BLaER1 treated with 17β-estradiol and CSF1 and Interleukin-3, amounts not matched to agents 10 nM and 100 nM (cell line): ENCODE measurements around the gene SEC14L6.

ENCODE experiments used
- H3K27ac ChIP-seq, 11 experiments: shearing (Covaris generic); formaldehyde crosslinking; 2 replicates each; pipeline ENCODE4 v1.8.1; 2022
- H3K27me3 ChIP-seq, 11 experiments: shearing (Covaris generic); formaldehyde crosslinking; 2 replicates each; pipeline ENCODE4 v1.8.1; 2022
- H3K36me3 ChIP-seq, 11 experiments: shearing (Covaris generic); formaldehyde crosslinking; 2 replicates each; pipeline ENCODE4 v1.8.1; 2022
- H3K4me1 ChIP-seq, 10 experiments: shearing (Covaris generic); formaldehyde crosslinking; 2 replicates each; pipeline ENCODE4 v1.8.1; 2022
- H3K4me2 ChIP-seq, 11 experiments: shearing (Covaris generic); formaldehyde crosslinking; 2 replicates each; pipeline ENCODE4 v1.8.1; 2022
- H3K4me3 ChIP-seq, 10 experiments: shearing (Covaris generic); formaldehyde crosslinking; 2 replicates each; pipeline ENCODE4 v1.8.1; 2022
- H3K9ac ChIP-seq, 11 experiments: shearing (Covaris generic); formaldehyde crosslinking; 2 replicates each; pipeline ENCODE4 v1.8.1; 2022
- H3K9me3 ChIP-seq, 11 experiments: shearing (Covaris generic); formaldehyde crosslinking; replicated peaks in 1 of 11; 2 replicates each; pipeline ENCODE4 v1.8.1; 2022
- H4K20me1 ChIP-seq, 11 experiments: shearing (Covaris generic); formaldehyde crosslinking; 2 replicates each; pipeline ENCODE4 v1.8.1; 2022
- Cebpa-rat ChIP-seq, 11 experiments: shearing (Covaris generic); IDR thresholded peaks; 2 replicates each; pipeline ENCODE4 v1.8.1; 2022

The SEC14L6 gene

DNA sequence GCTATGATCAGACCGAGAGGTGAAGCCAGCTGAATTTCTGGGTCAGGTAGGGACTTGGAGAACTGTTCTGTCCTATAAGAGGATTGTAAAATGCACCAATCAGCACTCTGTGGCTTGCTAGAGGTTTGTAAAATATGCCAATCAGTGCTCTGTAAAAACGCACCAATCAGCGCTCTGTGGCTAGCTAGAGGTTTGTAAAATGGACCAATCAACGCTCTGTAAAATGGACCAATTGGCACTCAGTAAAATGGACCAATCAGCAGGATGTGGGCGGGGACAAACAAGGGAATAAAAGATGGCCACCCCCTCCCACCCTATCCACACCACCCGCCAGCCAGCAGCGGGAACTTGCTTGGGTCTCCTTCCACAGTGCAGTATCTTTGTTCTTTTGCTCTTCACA, 34.6 kb downstream of the SEC14L6 start:
- H3K9me3 ChIP-seq: peaks cover 9 to 19% (median 14%) of the 10 kb centered on the region in 11 experiments; a peak in 19 of 22 replicates
- H3K36me3 ChIP-seq: no peaks in the 10 kb centered on the region
- H3K4me3 ChIP-seq: no peak overlapping the region
- H4K20me1 ChIP-seq: no peaks in the 10 kb centered on the region
- no peak overlapping the region for H3K27ac ChIP-seq
- H3K4me2 ChIP-seq: no peak overlapping the region
- H3K27me3 ChIP-seq: no peaks in the 10 kb centered on the region
- H3K4me1 ChIP-seq: peaks cover 0 to 11% (median 6%) of the 10 kb centered on the region in 10 experiments; a peak in 8 of 20 replicates
- TF ChIP-seq Cebpa-rat (IDR thresholded peaks at IDR 0.05): no peak
- H3K9ac ChIP-seq: no peak overlapping the region

DNA sequence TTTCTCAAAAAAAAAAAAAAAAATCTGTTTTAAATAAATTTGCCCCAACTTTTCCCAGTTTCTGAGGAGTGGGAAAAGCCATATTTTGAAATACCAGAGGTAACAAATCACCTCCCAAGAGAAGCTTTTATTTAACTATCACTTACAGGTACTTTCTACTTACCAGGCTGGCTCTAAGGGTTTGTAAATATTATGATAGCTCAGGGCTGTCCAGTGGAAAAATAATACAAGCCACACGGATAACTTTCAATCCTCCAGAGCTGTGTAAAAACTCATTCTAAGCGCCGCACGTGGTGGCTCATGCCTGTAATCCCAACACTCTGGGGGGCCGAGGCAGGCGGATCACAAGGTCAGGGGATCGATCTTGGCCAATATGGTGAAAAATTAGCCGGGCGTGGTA, 35.4 kb downstream of the SEC14L6 start:
- Histone ChIP-seq H3K9me3 (peaks cover 9 to 19% (median 14%) of the 10 kb centered on the region in 11 experiments; a peak in 19 of 22 replicates), H3K36me3 (no peaks in the 10 kb centered on the region), H3K4me2 (no peak overlapping the region), H4K20me1 (no peaks in the 10 kb centered on the region), H3K27me3 (no peaks in the 10 kb centered on the region), H3K4me3 (no peak overlapping the region), H3K27ac (no peak overlapping the region), H3K9ac (no peak overlapping the region), H3K4me1 (peaks cover 0 to 11% (median 6%) of the 10 kb centered on the region in 10 experiments; a peak in 8 of 20 replicates)
- no peak for TF ChIP-seq Cebpa-rat (IDR thresholded peaks at IDR 0.05)

DNA sequence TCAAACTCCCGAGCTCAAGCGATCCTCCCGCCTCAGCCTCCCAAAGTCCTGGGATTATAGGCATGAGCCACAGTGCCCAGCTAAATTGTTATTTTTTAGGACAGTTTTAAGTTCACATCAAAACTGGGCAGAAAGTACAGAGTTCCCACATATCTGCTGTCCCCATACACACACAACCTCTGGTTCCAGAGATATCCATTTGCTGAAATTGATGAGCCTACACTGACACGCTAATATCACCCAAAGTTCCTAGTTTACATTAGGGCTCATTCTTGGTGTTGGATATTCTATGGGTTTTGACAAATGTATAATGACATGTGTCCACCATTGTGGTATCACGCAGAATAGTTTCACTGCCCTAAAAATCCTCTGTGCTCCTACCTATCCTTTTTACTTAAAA, 38.3 kb downstream of the SEC14L6 start:
- peaks cover 0 to 5% (median 0%) of the 10 kb centered on the region in 11 experiments; a peak in 1 of 22 replicates for H3K27me3 ChIP-seq

DNA sequence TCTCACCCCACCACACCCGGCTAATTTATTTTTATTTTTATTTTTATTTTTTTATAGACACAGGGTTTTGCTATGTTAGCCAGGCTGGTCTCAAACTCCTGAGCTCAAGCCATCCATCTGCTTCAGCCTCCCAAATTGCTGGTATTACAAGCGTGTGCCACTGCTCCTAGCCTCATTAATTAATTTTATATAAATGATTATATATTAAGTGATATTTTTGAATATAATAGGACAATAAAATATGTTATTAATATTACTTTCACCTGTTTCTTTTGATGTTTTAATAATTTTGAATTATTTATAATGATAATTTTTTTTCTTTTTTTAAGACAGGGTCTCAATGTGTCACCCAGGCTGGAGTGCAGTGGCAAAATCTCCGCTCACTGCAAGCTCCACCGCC, 38.9 kb downstream of the SEC14L6 start:
- no peak overlapping the region for H3K9ac ChIP-seq
- H4K20me1 ChIP-seq: no peaks in the 10 kb centered on the region
- no peak overlapping the region for H3K4me2 ChIP-seq
- peaks cover 0 to 5% (median 0%) of the 10 kb centered on the region in 11 experiments; a peak in 1 of 22 replicates for H3K27me3 ChIP-seq
- TF ChIP-seq Cebpa-rat (IDR thresholded peaks at IDR 0.05): no peak
- H3K4me1 ChIP-seq: no peaks in the 10 kb centered on the region
- peaks cover 9 to 14% (median 14%) of the 10 kb centered on the region in 11 experiments; a peak in 19 of 22 replicates for H3K9me3 ChIP-seq
- H3K36me3 ChIP-seq: no peaks in the 10 kb centered on the region
- no peak overlapping the region for H3K4me3 ChIP-seq
- no peak overlapping the region for H3K27ac ChIP-seq

More for the DNA sequence above, 38.3 kb downstream of the SEC14L6 start:
- Histone ChIP-seq H3K9me3 (peaks cover 9 to 14% (median 14%) of the 10 kb centered on the region in 11 experiments; a peak in 19 of 22 replicates), H3K9ac (no peak overlapping the region), H3K27ac (no peak overlapping the region), H3K4me3 (no peak overlapping the region), H3K4me2 (no peak overlapping the region), H4K20me1 (no peaks in the 10 kb centered on the region), H3K36me3 (no peaks in the 10 kb centered on the region), H3K4me1 (no peaks in the 10 kb centered on the region)
- no peak for TF ChIP-seq Cebpa-rat (IDR thresholded peaks at IDR 0.05)

DNA sequence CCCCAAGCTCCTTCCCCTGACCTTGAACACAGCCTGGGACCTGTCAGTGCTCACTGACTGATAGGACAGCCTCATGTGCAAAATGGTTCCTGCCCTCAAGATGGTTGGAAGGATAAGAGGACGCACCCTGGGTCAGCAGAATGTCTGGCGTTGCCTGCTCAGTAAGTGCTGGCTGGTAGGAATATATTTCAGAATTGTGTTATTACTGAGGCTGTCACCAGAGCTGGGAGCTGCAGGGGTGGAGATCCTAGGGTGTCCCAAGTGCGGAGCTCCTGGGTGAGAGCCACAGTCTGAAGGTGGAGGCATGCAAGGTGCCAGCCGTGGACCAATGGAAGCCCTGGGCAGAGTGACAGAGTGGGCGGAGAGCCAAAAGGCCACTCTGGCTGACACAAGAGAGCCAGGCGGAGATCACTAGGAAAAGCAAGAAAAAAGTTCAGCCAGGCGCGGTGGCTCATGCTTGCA, 40.0 kb downstream of the SEC14L6 start:
- Histone ChIP-seq H3K4me1 (no peaks in the 10 kb centered on the region), H3K27me3 (peaks cover 0 to 5% (median 0%) of the 10 kb centered on the region in 11 experiments; a peak in 1 of 22 replicates), H4K20me1 (no peaks in the 10 kb centered on the region), H3K4me2 (no peak overlapping the region), H3K9ac (no peak overlapping the region), H3K4me3 (no peak overlapping the region), H3K36me3 (no peaks in the 10 kb centered on the region), H3K9me3 (peaks cover under 1 to 5% (median 3%) of the 10 kb centered on the region in 11 experiments; a peak in 14 of 22 replicates), H3K27ac (no peak overlapping the region)
- TF ChIP-seq Cebpa-rat (IDR thresholded peaks at IDR 0.05): no peak

DNA sequence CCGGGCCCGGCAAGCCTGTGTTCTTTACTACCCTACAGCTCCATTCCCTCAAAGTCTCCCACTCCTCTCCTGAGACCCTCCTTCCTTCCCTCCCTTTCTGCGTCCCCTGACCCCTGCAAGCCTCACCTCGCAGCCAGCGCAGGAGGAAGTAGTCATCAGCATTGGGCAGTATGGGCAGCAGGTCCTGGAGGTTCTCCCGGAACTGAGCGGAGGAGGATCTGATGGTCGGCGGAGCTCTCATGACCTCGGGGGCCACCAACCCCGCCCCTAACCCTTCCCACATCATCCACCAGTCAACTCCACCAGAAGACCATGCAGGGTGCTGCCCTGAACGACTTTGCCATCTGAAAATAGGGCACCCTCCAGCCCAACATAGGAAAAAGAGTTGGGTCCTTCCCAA, 43.0 kb downstream of the SEC14L6 start:
- Histone ChIP-seq H3K27ac (no peak overlapping the region), H3K36me3 (no peaks in the 10 kb centered on the region), H3K4me3 (no peak overlapping the region), H3K4me2 (no peak overlapping the region), H4K20me1 (no peaks in the 10 kb centered on the region), H3K9me3 (no peaks in the 10 kb centered on the region), H3K4me1 (no peaks in the 10 kb centered on the region), H3K27me3 (peaks cover 0 to 5% (median 0%) of the 10 kb centered on the region in 11 experiments; a peak in 1 of 22 replicates), H3K9ac (no peak overlapping the region)
- TF ChIP-seq Cebpa-rat (IDR thresholded peaks at IDR 0.05): no peak

DNA sequence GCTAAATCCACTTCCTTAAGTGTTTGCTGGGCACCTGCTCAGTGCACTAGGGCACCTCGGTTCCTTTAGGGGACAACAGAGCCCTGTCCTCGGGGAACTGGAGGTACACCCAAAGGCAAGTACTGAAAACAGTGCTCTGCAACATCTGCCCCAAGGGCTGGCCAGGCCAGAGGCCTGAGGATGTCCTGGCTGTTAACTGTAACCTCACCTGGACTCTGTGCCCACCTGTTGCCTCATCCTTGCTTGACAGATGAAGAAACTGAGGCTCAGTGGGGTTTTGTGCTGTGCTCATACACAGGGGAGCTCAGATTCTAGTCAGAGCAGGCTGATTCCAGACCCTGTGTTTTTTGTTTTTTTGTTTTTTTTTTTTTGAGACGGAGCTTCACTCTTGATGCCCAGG, 43.6 kb downstream of the SEC14L6 start:
- TF ChIP-seq Cebpa-rat (IDR thresholded peaks at IDR 0.05): no peak

DNA sequence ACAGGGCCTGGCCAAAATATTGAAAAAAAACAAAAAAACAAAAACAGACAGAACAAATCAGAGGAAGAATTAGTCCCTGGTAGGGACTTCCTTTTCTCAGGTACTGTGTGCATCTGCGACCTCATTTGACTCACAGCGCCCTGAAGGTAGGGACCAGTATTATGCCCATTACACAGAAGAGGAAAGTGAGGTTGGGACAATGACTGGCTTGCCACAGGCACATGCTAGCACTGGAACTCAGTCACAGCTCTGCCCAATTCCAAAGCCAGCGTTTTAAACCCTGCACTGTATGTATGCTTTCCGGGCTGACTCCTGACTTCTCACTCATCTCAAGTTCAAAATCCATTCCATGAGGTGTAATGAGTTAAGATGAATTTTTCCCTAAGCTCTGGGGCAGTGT, 44.4 kb downstream of the SEC14L6 start:
- Histone ChIP-seq H4K20me1 (no peaks in the 10 kb centered on the region), H3K4me2 (no peak overlapping the region), H3K4me3 (no peak overlapping the region), H3K9ac (no peak overlapping the region), H3K9me3 (no peaks in the 10 kb centered on the region), H3K27ac (no peak overlapping the region), H3K36me3 (no peaks in the 10 kb centered on the region), H3K4me1 (no peaks in the 10 kb centered on the region), H3K27me3 (peaks cover 0 to 5% (median 0%) of the 10 kb centered on the region in 11 experiments; a peak in 1 of 22 replicates)
- TF ChIP-seq Cebpa-rat (IDR thresholded peaks at IDR 0.05): no peak

More for the DNA sequence above, 43.6 kb downstream of the SEC14L6 start:
- Histone ChIP-seq H3K27me3 (peaks cover 0 to 5% (median 0%) of the 10 kb centered on the region in 11 experiments; a peak in 1 of 22 replicates), H3K36me3 (no peaks in the 10 kb centered on the region), H3K27ac (no peak overlapping the region), H3K4me1 (no peaks in the 10 kb centered on the region), H3K4me3 (no peak overlapping the region), H3K9ac (no peak overlapping the region), H3K9me3 (no peaks in the 10 kb centered on the region), H3K4me2 (no peak overlapping the region), H4K20me1 (no peaks in the 10 kb centered on the region)

DNA sequence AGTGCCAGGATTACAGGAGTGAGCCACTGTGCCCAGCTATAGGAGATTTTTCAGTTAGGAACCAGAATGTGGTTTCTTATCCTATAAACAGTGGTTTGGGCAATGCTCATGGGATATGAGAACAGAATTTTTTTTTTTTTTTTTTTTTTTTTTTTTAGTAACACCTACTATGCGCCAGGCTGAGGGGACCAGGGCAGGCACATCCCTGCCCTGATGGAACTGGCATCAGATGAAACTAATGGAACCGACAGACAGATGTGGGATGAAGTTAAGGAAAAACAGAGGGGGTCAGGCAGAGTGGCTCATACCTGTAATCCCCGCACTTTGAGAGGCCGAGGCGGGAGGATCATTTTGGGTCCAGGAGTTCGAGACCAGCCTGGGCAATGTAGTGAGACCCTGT, 45.9 kb downstream of the SEC14L6 start:
- Histone ChIP-seq H3K36me3 (no peaks in the 10 kb centered on the region), H3K27ac (no peak overlapping the region), H4K20me1 (no peaks in the 10 kb centered on the region), H3K27me3 (peaks cover 0 to 5% (median 0%) of the 10 kb centered on the region in 11 experiments; a peak in 1 of 22 replicates), H3K4me3 (no peak overlapping the region), H3K4me2 (no peak overlapping the region), H3K9ac (no peak overlapping the region), H3K9me3 (no peaks in the 10 kb centered on the region), H3K4me1 (no peaks in the 10 kb centered on the region)
- no peak for TF ChIP-seq Cebpa-rat (IDR thresholded peaks at IDR 0.05)

DNA sequence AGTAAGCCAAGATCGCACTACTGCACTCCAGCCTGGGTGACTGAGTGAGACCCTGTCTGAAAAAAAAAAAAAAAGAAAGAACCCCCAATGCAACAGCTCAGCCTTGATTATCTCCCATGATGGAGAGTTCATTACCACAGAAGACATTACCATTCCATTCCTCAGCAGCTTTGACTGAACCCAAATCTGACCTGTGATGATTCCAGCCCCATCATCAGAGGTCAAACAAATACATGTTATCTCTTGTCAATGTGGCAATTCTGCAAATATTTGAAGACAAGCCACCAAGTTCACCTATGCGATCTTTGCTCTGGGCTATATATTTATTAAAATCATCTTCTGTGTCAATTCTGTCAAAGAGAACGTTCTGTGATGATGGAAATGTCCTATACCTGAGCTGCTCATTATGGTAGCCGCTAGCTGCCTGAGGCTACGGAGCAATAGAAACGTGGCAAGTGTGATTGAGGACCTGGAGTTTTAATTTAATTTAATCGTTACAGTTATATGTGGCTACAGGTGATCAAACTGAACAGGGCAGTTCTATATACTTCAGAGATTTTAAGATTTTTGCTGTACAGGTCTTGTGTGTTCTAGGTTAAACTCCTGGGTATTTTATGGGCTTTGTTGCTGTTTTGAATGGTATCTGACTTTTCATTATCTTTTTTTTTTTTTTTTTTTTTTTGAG, 48.9 kb downstream of the SEC14L6 start:
- TF ChIP-seq Cebpa-rat (IDR thresholded peaks at IDR 0.05): no peak
- Histone ChIP-seq H3K36me3 (no peaks in the 10 kb centered on the region), H3K4me1 (no peaks in the 10 kb centered on the region), H3K4me3 (no peak overlapping the region), H3K27ac (no peak overlapping the region), H3K27me3 (no peaks in the 10 kb centered on the region), H3K9ac (no peak overlapping the region), H4K20me1 (no peaks in the 10 kb centered on the region), H3K4me2 (no peak overlapping the region), H3K9me3 (no peaks in the 10 kb centered on the region)
